ENCODE measurements around the gene PKD2L2. TPM values are rescaled to one million over a fixed set of nuclear protein-coding genes. Genes with fewer than 3 reads are reported as not detected.

The PKD2L2 gene
- total and polyA plus RNA-seq, 9 of the 15 experiments (the other 6 are each of a cell fraction or from before 2014, with no cell fraction given) = 0.08 to 0.25 (median 0.11) TPM; not detected in 5

GRCh38 chr5:137867664-137868063, 21.6 kb upstream of the PKD2L2 start, which contains the start of gene MYOT:
Gene MYOT (plus strand): TSS chr5:137867860. CDS start chr5:137870652, 2,792 bp downstream.
- H3K4me1 ChIP-seq (replicated peaks in 1 of 2; ENCODE audit: control insufficient read depth in 2 of 2, insufficient read depth in 2 of 2, low read length in 2 of 2) = no peaks in the 10 kb centered on the region
- CTCF ChIA-PET (ENCODE audit: low intra/inter-chr PET ratio) = no interaction called here
- BruUV-seq (replicated peaks) = no TSS peak
- no peaks in the 10 kb centered on the region for H3K79me2 ChIP-seq (ENCODE audit: control insufficient read depth, insufficient read depth, low read length)
- H3K9ac ChIP-seq (ENCODE audit: insufficient read depth in 1 of 2, low read depth in 2 of 2, low read length in 2 of 2) = no peak within 1 kb of the TSS
- no peak for FAIRE-seq
- 3% methylated on average over 3 of the region's 3 CpGs for WGBS (ENCODE audit: insufficient coverage, low coverage, missing lambda C conversion rate)
- ATAC-seq = no peak
- peaks cover 2 to 7% of the 10 kb centered on the region in 2 experiments for H3K27me3 ChIP-seq (ENCODE audit: control insufficient read depth in 2 of 2, insufficient read depth in 2 of 2, low read length in 2 of 2)
- in situ Hi-C loops (cut with MboI) (no loop called here), intact Hi-C loops (cut with micrococcal nuclease) (no loop called here)
- no peaks in the 10 kb centered on the region for H3K9me3 ChIP-seq (replicated peaks; ENCODE audit: control insufficient read depth, insufficient read depth, low read depth, low read length)
- H3K4me3 ChIP-seq = no peak within 1 kb of the TSS
- no peak within 1 kb of the TSS for H3K4me2 ChIP-seq (ENCODE audit: insufficient read depth, low read length)
- no peak within 1 kb of the TSS for H2AFZ ChIP-seq (ENCODE audit: low read depth, low read length)
- no peaks in the 10 kb centered on the region for H3K36me3 ChIP-seq (ENCODE audit: control insufficient read depth, insufficient read depth, low read length)
- no peaks in the 10 kb centered on the region for H3K9me1 ChIP-seq (ENCODE audit: control insufficient read depth, insufficient read depth, low read length)
- DNase-seq (ENCODE audit: extremely low read depth in 1 of 4, low spot score in 3 of 4) = no peak
- H4K20me1 ChIP-seq (replicated peaks; ENCODE audit: control insufficient read depth, insufficient read depth, low read length) = no peaks in the 10 kb centered on the region
- POLR2A ChIA-PET = interaction anchor here (2.0 kb wide), 1 partner anchor 20 kb away, joined by 7 read pairs; the partner anchor contains the start of gene PKD2L2
- no peak within 1 kb of the TSS for H3K27ac ChIP-seq (ENCODE audit: extremely low read depth, low read depth, low read length)
- no peak for TF ChIP-seq IFI16 (CRISPR knock-in tag; IDR thresholded peaks at IDR 0.05)
- TF ChIP-seq, protein P1, sequence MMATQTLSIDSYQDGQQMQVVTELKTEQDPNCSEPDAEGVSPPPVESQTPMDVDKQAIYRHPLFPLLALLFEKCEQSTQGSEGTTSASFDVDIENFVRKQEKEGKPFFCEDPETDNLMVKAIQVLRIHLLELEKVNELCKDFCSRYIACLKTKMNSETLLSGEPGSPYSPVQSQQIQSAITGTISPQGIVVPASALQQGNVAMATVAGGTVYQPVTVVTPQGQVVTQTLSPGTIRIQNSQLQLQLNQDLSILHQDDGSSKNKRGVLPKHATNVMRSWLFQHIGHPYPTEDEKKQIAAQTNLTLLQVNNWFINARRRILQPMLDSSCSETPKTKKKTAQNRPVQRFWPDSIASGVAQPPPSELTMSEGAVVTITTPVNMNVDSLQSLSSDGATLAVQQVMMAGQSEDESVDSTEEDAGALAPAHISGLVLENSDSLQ (IDR thresholded peaks at IDR 0.05) = peak; percentile 59
- no peak for TF ChIP-seq ZNF785 (CRISPR knock-in tag; IDR thresholded peaks at IDR 0.05)
- TF ChIP-seq TCF7L2 (IDR thresholded peaks at IDR 0.05; ENCODE audit: low read depth, low read length) = no peak
- TF ChIP-seq ZNF584 (CRISPR knock-in tag; IDR thresholded peaks at IDR 0.05; ENCODE audit: low read depth) = no peak
- TF ChIP-seq GTF2F1 (IDR thresholded peaks at IDR 0.05; ENCODE audit: low read depth, low read length) = no peak
- TF ChIP-seq E2F6 (IDR thresholded peaks at IDR 0.05; ENCODE audit: borderline replicate concordance in 1 of 2, extremely low read depth in 1 of 2, insufficient read depth in 1 of 2, insufficient read length in 1 of 2, low read depth in 1 of 2, low read length in 1 of 2, poor library complexity in 1 of 2, severe bottlenecking in 1 of 2) = no peak
- no peak for TF ChIP-seq ILF3 (IDR thresholded peaks at IDR 0.05; ENCODE audit: borderline replicate concordance)
- no peak for TF ChIP-seq GABPB2 (CRISPR knock-in tag; conservative IDR thresholded peaks at IDR 0.05)
- no peak for TF ChIP-seq REST (IDR thresholded peaks at IDR 0.05; ENCODE audit: borderline replicate concordance)
- TF ChIP-seq REST (CRISPR knock-in tag; IDR thresholded peaks at IDR 0.05; ENCODE audit: low read depth) = no peak
- no peak for TF ChIP-seq MCM7 (IDR thresholded peaks at IDR 0.05)
- TF ChIP-seq EWSR1 (IDR thresholded peaks at IDR 0.05; ENCODE audit: borderline replicate concordance, low read depth, partially characterized antibody) = no peak
